Astrocyte of the cerebellum (primary cell): ENCODE results near the gene ZFX.

ENCODE experiments used
- DNase-seq: peaks from one replicate; pipeline ENCODE4 v3.0.0-alpha.2; 2011; ENCODE audit warnings: low read depth
- H3K4me3 ChIP-seq: 2 replicates; pipeline ENCODE4 v1.5.1; 2011; ENCODE audit warnings: mild to moderate bottlenecking, low read depth, low read length, moderate library complexity
- in situ Hi-C: cut with HindIII; loops from 2 replicates; pipeline ENCODE4 v1.10.0; 2017; ENCODE audit warnings: low sequenced_read_pairs
- TF ChIP-seq, protein P1 (sequence below): IDR thresholded peaks from 2 replicates; pipeline ENCODE4 v1.5.1; 2012; ENCODE audit warnings: low read length, low read depth, moderate library complexity, mild to moderate bottlenecking; ENCODE audit errors: missing control alignments

The ZFX gene

DNA sequence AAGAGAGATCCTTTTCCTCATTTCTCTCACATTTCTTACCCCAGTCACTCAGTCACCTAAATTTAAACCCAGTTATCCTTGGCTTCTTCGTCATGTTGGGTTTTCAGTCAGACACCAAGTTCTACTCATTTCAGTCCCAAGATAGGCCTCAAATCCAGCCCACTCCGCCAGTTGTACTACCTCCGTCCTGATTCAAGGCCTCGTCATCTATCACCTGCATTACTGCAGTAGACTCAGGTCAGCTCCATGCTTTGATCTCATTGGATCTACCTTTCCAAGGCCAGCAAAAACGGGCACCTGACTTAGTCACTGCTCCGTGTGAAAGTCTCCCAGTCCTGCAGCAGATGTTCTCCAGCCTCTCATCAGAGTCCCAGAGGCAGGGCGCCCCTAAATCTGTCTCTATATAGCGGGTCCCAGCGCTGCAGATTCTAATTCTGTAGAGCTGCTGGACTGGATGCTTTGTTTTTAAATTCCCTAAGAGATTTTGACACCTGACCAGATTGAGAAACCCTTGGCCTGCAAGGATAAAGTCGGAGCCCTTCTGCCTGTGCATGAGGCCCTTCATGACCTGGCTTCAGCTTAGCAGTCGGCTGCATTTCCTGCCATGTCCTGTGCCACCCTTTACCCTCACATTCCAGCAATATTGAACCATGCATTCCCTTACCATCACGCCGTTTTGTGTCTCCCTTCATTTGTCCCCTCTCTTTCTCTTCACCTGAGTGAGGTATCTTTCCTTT, 53.7 kb downstream of the ZFX start:
- TF ChIP-seq, protein P1, sequence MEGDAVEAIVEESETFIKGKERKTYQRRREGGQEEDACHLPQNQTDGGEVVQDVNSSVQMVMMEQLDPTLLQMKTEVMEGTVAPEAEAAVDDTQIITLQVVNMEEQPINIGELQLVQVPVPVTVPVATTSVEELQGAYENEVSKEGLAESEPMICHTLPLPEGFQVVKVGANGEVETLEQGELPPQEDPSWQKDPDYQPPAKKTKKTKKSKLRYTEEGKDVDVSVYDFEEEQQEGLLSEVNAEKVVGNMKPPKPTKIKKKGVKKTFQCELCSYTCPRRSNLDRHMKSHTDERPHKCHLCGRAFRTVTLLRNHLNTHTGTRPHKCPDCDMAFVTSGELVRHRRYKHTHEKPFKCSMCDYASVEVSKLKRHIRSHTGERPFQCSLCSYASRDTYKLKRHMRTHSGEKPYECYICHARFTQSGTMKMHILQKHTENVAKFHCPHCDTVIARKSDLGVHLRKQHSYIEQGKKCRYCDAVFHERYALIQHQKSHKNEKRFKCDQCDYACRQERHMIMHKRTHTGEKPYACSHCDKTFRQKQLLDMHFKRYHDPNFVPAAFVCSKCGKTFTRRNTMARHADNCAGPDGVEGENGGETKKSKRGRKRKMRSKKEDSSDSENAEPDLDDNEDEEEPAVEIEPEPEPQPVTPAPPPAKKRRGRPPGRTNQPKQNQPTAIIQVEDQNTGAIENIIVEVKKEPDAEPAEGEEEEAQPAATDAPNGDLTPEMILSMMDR, result no peak
- DNase-seq, result no peak
- H3K4me3 ChIP-seq, result no peak overlapping the region
- in situ Hi-C loops, result loop anchor here (5.0 kb wide), 1 partner anchor 39 kb away; no protein-coding TSS in a partner anchor

GRCh38 chrX:24204331-24204730, 54.8 kb downstream of the ZFX start:
- no peak overlapping the region for H3K4me3 ChIP-seq
- DNase-seq, result no peak
- TF ChIP-seq, protein P1, result no peak
- in situ Hi-C loops, result loop anchor here (5.0 kb wide), 1 partner anchor 38 kb away; no protein-coding TSS in a partner anchor

- in situ Hi-C loops, result loop anchor here (5.0 kb wide), 1 partner anchor 37 kb away; no protein-coding TSS in a partner anchor
- H3K4me3 ChIP-seq, result no peak overlapping the region
- TF ChIP-seq, protein P1, result no peak
- DNase-seq, result no peak
These were observed 55.4 kb downstream of the ZFX start for GRCh38 chrX:24204958-24205357.

DNA sequence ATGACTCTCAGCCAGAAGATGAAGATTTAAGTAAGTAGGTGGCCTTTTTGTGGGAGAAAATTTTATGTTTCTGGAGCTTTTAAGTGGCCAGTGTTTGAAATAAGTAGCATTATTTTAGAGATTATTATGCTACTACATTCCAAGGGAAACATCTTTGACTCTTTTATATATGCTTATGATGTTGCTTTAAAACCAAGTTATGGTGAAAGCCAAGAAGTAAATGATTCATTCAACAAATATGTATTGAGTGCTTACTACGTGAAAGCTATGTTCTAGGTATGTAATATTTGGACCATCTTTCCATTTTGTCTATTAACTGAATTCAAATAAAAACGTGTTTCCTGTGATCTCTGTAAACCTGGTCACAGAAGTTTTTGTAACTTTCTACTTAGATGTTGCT, 58.3 kb downstream of the ZFX start:
- no peak overlapping the region for H3K4me3 ChIP-seq
- TF ChIP-seq, protein P1, result no peak
- no peak for DNase-seq
- in situ Hi-C loops, result no loop called here

GRCh38 chrX:24208496-24209240, 59.1 kb downstream of the ZFX start:
- in situ Hi-C loops, result no loop called here
- TF ChIP-seq, protein P1, result no peak

DNA sequence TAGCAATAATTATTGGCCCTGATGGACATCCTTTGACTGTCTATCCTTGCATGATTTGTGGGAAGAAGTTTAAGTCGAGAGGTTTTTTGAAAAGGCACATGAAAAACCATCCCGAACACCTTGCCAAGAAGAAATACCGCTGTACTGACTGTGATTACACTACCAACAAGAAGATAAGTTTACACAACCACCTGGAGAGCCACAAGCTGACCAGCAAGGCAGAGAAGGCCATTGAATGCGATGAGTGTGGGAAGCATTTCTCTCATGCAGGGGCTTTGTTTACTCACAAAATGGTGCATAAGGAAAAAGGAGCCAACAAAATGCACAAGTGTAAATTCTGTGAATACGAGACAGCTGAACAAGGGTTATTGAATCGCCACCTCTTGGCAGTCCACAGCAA, 60.7 kb downstream of the ZFX start:
- no peak overlapping the region for H3K4me3 ChIP-seq
- in situ Hi-C loops, result no loop called here
- no peak for DNase-seq
- TF ChIP-seq, protein P1, result no peak

More at GRCh38 chrX:24208496-24209240, 59.1 kb downstream of the ZFX start:
- DNase-seq, result no peak
- no peak overlapping the region for H3K4me3 ChIP-seq
